G401 (cell line): ENCODE results near the gene ATAD3A. TPM values are rescaled to one million over a fixed set of nuclear protein-coding genes. Genes with fewer than 3 reads are reported as not detected.
"Not testable (repeated sequence)": the region's sequence is repeated elsewhere in the genome, so short reads cannot be mapped to it uniquely, and the experiment has no call there.

Source experiments
- DNase-seq: peaks from one replicate; pipeline ENCODE4 v3.0.0-alpha.2; 2015; ENCODE audit warnings: low spot score
- in situ Hi-C: cut with HindIII; loops from 2 replicates; pipeline ENCODE4 v1.10.0; 2016; ENCODE audit warnings: low sequenced_read_pairs, mixed read lengths
- total RNA-seq: library from RNA; depleted of rRNA; stranded (reverse); fragments of >200 nt; shearing (Covaris generic); gene quantifications from 2 replicates; pipeline ENCODE4 v1.2.3, GENCODE V29; 2014

The ATAD3A gene
- total RNA-seq, 1 experiment from 2014 or later = 111 TPM

DNA sequence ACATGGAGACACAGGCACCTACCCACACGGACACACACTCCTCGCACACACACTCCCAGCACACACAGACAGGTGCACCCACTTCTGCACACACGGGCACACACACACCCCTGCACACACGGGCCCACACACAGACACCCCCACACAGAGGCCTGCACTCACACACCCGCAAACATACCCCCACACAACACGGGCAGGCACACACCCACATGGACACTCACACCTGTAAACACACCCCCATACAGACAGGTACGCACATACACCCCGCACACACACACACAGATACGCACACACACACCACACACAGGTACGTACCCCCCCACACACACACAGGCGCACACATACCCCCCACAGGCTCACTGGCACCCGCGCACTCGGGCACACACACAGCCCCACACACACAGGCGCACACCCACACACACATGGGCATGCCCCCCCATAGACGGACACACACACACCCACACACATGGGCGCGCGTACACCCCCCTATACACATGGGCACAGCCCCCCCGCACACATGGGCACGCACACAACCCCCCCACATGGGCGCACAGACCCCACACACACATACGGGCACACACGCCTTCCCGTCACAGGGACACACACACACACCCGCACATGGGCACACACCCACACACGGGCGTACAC is 6.1 kb downstream of the ATAD3A start:
- no peak for DNase-seq
- in situ Hi-C loops = no loop called here

DNA sequence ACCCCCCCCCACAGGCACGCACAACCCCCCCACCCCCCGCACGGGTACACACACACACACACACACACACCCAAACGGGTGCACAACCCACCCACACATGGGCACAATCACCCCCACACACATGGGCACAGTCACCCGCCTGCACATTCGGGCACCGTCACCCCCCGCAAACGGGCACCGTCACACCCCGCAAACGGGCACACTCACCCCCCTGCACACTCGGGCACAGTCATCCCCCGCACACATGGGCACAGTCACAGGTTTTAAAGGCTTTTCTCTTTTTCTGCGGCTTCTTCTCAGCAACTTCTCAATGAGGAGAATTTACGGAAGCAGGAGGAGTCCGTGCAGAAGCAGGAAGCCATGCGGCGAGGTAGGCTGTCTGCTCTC is 6.7 kb downstream of the ATAD3A start:
- DNase-seq, in situ Hi-C loops: not testable (repeated sequence)

DNA sequence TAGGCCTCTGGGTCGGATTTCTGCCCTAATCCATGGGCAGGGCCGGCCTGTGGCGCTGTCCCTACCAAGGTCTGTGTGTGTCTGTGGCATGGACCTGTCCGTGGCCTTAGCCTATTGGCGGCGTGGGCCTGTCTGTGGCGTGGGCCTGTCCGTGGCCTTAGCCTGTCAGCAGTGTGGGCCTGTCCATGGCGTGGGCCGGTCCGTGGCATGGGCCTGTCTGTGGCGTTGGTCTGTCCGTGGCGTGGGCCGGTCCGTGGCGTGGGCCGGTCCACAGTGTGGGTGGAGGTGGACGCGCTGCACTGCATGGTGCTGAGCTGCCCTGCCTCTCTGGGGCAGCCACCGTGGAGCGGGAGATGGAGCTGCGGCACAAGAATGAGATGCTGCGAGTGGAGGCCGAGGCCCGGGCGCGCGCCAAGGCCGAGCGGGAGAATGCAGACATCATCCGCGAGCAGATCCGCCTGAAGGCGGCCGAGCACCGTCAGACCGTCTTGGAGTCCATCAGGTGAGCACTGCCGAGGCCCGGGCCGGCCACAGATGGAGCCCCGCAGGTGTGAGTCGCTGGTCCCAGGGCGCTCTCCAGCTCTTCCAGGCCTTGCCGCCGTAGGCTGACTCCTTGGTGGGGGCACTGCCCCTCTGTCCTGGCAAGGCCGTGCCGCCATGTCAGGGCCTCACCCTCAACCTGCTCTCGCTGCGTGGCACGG is 8.0 kb downstream of the ATAD3A start:
- DNase-seq, in situ Hi-C loops: not testable (repeated sequence)

DNA sequence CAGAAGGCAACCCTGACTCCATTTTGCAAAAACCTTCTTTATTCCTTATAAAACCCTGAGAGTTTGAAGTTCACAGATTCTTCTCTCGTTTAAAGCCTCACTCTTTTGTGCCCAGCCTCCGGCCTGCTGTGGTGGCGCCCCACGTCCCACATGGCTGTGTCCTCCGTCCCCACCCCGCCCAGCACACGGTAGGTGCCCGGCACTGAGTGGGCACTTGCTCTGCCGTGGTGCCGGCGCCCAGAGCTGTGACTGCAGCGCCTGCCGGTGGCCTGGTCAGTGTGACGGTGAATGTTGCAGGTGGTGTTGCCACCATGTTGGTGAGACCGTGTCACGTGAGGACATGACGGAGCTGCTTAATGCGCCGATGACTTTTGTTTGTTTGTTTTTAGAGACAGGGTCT is 9.4 kb downstream of the ATAD3A start:
- in situ Hi-C loops = no loop called here
- no peak for DNase-seq

DNA sequence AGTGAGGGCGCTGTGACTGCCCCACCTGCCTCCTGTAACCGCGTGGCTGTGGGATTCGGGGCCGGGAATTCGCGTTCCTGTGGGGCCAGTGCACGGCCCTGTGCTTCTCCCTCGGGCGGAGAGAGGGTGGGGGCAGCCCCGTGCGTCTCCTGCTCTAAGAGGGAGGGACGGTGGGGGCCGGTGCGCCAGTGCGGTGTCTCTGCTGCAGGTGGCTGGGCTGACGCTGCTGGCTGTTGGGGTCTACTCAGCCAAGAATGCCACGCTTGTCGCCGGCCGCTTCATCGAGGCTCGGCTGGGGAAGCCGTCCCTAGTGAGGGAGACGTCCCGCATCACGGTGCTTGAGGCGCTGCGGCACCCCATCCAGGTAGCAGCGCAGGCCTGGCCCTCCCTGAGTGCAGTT is 10.6 kb downstream of the ATAD3A start:
- in situ Hi-C loops, DNase-seq: not testable (repeated sequence)

DNA sequence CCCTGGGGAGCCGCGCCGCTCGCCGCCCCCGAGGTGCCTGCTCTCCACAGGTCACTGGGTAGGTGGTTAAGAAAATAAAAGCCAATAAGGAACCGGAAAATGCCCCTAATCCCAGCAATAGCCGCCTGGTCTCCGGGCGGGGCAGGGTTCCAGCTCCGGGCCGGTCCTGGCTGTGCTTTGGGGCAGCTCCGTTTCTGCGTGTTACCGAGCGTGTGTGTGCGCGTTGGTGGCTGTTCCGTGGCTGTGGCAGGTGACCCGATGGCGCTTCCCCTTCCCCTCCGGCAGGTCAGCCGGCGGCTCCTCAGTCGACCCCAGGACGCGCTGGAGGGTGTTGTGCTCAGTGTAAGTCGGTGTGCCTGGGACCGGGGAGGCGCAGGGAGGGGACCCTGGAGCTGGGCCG is 11.3 kb downstream of the ATAD3A start:
- DNase-seq, in situ Hi-C loops: not testable (repeated sequence)

DNA sequence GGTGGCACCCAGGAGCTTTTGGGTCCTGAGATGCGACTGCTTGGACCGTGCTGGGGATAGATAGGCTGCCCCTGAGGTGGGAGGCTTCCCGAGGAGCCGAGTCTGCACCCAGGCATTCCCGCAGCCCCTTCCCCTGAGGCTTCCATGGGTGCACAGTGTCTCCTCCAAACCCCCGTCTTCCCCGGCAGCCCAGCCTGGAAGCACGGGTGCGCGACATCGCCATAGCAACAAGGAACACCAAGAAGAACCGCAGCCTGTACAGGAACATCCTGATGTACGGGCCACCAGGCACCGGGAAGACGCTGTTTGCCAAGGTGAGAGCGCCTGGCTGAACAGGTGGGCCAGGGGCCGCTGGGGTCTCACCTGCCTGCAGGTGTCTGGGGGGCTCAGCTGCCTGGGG is 11.7 kb downstream of the ATAD3A start:
- DNase-seq, in situ Hi-C loops: not testable (repeated sequence)

DNA sequence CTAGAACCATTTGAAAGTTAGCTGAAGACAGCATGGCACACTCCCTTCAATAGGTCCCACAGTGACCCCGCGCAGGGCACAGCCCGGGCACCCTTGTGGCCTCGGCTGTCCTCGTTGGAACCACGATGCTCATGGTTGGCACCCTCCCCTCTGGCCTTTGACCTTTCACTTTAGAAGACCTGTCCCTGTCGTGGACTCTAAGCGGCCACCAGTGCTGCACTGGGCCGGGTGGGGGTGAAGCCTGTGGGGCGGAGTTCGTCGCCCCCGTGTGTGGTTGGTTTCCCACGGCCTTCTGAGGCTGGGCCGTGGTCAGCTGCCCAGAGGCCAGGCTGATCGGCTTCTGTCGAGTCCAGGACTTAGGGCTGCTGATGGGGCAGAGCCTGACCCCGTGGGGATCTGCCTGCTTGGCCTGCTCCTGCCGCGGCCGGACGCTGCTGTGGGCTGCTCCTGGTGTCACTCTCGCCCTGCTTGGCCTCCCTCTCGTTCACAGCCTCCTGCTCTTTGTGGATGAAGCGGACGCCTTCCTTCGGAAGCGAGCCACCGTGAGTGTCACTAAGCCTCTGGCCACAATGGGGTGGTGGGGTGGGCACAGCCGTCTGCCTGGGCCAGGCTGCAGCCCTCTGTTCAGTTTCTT is 12.9 kb downstream of the ATAD3A start:
- DNase-seq = not testable (repeated sequence)

DNA sequence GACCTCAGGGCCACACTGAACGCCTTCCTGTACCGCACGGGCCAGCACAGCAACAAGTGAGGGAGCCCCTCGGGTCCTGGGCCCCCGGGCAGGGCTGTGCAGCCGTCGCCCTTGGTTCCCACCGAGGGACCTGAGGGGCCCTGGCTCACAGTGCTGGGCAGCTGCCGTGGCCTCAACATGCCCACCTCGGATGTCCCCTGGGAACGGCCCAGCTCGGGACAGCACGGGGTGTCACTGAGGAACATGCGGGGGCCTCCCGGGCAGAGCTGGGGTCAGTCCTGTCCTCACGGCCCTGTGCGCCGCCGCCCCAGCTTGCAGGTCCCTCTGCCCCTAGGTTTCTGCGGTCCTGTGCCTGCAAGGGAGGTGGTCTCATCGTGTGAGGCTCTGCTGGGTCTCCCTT is 14.5 kb downstream of the ATAD3A start:
- in situ Hi-C loops, DNase-seq: not testable (repeated sequence)

More for the DNA sequence above, 12.9 kb downstream of the ATAD3A start:
- in situ Hi-C loops = not testable (repeated sequence)

DNA sequence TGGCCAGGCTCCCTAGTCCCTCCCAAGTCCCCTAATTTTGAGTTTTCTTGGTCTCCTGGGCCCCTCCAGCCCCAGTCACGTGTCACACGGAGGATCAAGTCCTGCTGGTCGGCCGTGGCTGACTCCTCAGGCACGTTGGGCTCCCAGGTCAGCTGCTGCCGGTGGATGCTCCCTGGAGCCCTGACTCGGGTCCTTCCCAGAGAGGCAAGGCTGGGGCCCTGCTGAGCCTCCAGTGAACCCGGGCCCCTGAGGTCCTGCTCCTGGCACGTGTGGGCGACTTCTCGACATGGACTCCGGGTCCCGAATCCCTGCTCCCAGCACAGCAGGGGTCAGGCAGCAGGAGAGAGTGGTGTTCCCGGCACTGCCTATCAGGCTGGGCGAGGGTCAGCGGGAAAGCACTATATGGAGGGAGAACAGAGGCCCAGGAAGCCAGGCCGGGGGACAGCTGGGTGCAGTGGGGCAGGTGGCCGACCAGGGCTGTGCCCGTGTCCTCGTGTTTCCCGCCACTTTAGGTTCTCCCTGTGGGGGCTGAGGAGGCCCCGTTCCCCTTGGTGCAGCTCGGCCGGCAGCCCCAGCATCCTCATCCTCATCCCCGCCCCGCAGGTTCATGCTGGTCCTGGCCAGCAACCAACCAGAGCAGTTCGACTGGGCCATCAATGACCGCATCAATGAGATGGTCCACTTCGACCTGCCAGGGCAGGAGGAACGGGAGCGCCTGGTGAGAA is 15.3 kb downstream of the ATAD3A start:
- no peak for DNase-seq
- in situ Hi-C loops = no loop called here

DNA sequence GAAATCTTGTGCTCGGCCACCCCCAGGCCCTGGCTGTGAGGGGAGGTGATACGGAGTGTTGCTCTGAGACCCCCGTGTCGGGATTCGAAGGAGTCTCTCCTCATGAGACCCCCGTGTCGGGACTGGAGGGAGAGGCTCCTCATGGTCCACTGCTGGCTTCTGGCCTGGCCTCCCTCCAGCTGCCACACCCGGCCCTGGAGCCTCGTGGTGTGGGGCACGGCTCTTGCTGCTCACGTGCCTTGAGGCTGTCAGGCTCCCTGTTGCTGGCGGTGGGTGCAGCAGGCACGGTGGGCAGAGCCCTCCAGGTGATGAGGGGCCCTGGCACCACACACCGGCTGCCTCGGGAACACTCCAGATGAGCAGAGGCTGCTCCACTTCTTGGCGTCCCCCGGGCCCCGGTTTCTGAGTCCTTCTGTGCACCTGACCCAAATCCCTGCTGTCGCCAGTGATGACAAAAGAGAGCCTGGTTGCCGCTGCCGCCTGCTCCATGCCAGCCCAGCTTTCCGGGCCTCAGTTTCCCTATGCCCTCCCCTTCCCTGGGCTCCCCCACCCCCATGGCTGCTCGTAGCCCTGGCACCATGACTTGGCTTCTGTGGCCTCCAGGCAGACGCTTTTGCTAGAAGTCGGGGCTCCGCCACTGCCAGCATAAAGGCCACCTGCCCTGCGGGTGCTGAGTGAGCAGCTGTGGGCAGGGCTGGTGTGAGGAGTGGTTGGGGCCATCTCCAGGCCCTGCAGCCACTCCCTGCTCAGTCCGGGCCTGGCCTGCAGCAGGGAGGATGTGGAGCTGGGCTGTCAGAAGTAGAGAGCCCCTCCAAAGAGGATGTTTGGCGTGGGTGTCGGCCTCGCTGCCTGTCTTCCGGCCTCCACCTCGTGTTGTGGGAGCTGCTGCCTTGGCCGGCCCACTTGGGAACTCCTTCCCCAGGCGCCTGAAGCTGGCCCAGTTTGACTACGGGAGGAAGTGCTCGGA is 16.6 kb downstream of the ATAD3A start:
- DNase-seq = no peak
- in situ Hi-C loops = no loop called here

DNA sequence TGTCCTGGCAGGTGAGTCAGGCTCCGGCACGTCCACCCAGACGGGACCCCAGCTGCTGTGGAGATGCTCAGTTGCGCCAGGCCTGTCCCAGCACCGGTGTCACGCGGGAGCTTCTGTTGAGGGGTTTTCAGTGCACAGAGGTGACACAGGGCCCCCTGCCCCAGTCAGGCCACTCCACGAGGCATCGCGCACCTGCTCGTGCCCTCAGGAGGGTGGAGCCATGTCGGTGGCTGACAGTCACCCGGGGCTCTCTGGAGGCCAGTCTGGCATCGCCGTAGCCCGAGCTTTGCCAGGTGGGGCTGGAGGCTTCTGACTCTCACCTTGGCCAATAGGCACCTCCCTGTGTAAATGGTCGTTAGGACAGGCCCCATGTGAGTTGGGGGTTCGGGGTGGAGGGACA is 17.4 kb downstream of the ATAD3A start:
- DNase-seq = no peak

DNA sequence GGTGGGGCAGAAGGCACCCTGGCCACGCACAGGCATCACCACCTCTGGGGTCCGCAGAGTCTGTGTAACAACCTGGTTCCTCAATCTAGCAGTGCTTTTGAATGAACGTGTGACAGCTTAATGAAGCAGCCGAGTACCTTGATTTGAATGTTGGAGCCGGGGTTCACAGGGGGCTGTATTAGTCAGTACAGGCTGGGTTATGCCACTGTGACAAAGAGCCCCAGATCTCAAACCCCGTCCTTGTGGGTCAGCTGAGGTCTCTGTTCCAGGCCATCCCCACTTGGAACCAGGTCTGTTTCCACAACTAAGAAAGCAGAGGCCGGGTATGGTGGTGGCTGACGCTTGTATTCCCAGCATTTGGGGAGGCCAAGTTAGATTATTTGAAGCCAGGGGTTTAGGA is 18.0 kb downstream of the ATAD3A start:
- in situ Hi-C loops = no loop called here

More for the DNA sequence above, 17.4 kb downstream of the ATAD3A start:
- in situ Hi-C loops = no loop called here

DNA sequence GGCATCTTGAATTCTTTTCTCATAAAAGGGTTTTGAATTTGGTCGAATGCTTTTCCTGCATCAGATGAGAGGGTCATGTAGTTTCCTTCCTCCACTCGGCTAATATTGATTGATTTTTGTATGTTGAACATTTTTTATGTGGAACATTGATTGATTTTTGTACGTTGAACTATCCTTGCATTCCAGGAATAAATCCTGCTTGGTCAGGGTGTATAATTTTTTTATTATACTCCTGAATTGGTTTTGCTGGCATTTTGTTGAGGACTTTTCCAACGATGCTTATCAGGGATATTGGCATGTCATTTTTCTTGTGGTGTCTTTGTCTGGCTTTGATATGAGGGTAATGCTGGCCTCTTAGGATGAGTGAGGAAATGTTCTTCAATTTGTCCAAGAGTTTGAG is 20.0 kb downstream of the ATAD3A start:
- in situ Hi-C loops = no loop called here

More for the DNA sequence above, 18.0 kb downstream of the ATAD3A start:
- no peak for DNase-seq

DNA sequence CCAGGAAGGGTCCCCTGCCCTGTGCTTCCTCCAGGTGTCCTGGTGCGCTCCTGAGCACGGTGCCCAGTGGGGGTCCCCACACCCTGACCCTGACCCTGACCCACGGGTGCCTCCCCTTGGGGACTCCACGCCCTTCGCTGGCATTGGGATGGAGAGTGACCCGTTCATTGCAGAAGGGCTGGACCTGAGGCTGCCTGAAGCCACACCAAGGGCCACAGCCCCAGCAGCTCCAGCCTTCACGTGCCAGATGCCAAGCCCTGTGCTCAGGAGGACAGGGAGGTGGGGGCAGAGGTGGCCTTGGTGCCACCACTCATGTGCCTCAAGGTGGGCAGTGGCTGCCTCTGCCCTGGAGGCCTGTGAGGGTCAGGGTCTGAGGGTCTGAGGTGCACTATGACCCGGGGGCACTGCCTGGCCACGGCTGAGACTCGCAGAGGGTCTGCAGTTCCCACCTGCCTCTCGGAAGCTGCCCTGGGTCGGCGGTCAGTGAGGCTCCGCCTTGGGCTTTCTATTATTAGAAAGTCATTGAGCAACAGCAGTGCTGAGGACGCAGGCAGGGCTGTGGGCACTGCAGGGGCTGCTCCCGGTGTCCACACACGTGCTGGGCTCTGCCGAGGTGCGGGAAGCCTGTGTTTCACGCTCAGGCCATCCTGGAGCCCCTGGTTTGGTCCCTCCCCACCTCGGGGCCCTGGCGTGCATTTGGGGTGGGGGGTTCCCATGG is 21.4 kb downstream of the ATAD3A start:
- DNase-seq, in situ Hi-C loops: not testable (repeated sequence)

More for the DNA sequence above, 20.0 kb downstream of the ATAD3A start:
- no peak for DNase-seq

DNA sequence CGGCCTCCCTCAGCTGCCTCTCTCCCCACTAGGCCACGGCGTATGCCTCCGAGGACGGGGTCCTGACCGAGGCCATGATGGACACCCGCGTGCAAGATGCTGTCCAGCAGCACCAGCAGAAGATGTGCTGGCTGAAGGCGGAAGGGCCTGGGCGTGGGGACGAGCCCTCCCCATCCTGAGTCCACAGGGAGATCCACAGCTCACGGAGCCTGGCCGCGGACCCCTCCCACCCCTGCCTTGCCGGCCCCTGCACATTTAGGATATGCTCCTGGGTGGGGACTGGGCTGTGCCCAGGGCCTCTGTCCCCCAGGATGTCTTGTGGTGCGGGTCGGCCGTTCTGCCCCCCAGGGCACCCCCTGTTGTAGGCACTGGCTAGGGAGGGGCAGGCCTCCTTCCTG is 21.9 kb downstream of the ATAD3A start:
- DNase-seq, in situ Hi-C loops: not testable (repeated sequence)

DNA sequence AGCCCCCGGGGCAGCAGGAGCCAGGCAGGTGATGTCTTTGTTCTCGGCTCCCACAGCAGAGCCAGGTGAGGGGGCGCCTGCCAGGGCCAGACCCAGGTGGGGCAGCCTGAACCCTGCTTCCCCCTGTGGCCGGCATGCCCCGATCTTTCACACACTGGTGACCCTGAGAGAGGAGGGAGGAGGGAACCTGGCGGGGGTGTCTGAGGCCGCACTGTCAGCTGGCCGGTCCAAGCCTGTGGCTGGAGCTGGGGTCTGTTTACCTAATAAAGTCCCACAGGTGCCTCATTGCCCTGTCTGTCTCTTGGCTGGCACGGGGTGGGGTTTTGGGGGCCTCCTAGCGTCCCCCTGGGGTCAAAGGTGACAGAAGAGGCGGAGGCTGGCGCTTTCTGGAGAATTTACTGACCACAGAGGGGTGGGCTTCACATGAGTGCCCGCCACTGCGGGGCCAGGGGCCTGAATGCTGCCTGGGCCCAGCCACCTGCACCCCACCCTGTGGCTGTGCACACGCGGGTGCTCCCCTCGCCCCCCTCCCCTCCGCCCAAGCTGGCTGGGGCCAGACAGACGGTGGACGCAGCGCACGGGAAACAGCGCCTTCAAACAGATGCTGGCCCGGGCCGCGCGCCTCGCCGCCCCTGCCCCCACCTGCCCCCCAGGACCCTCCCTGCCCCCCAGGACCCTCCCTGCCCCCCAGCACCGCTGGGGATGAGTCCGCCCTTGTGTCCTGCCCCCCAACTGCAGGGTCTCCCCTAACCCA is 22.6 kb downstream of the ATAD3A start:
- no peak for DNase-seq
- in situ Hi-C loops = no loop called here
